B cell (primary cell): Measurements from ENCODE around the gene KLF3. TPM values are rescaled to one million over a fixed set of nuclear protein-coding genes. Genes with fewer than 3 reads are reported as not detected.

ENCODE experiments used
- ATAC-seq: fragments of 200-7000 bp; cut with Tn5 transposase; one replicate; pipeline ENCODE4 v1.10.0; 2021; ENCODE audit warnings: low read depth, mild to moderate bottlenecking, moderate number of reproducible peaks, moderate library complexity
- CTCF ChIA-PET: fragments of 350-600 bp; sonication (Branson Sonifier 250); formaldehyde crosslinking; loops from one replicate; lab custom pipeline; 2021; ENCODE audit warnings: antibody characterized with exemption, inconsistent platforms; lab: Charles Lee
- POLR2A ChIA-PET: fragments of 350-600 bp; sonication (Branson Sonifier 250); formaldehyde crosslinking; loops from one replicate; lab custom pipeline; 2021; ENCODE audit warnings: antibody characterized with exemption; lab: Charles Lee
- DNase-seq: peaks from one replicate; pipeline ENCODE4 v3.0.0; 2013
- H2AFZ ChIP-seq: 2 replicates; pipeline ENCODE4 v1.6.1; 2012; ENCODE audit warnings: mild to moderate bottlenecking, low read depth, low read length; ENCODE audit not compliant: insufficient read depth, poor library complexity, severe bottlenecking
- H3K27ac ChIP-seq, 2 donors: 1 replicate in 1 of 2; 2 replicates in 1 of 2; pipeline ENCODE4 v1.5.1; 2012 to 2013; ENCODE audit warnings: low read length in 2 of 2, mild to moderate bottlenecking in 2 of 2, moderate library complexity in 1 of 2
- H3K27me3 ChIP-seq, 4 experiments: fragments of 200-600 bp in 1 of 4; sonication (generic) in 1 of 4; replicated peaks in 1 of 4; 1 replicate in 2 of 4; 2 replicates in 2 of 4; pipeline versions ENCODE4 v1.6.1 to v1.7.0; 2013 to 2016; ENCODE audit warnings: low read length in 3 of 4, mild to moderate bottlenecking in 2 of 4, mixed read lengths in 1 of 4, moderate library complexity in 1 of 4; ENCODE audit not compliant: insufficient read depth in 4 of 4, control insufficient read depth in 3 of 4; ENCODE audit errors: control extremely low read depth in 1 of 4
- H3K36me3 ChIP-seq, 2 experiments: replicated peaks in 1 of 2; 1 replicate in 1 of 2; 2 replicates in 1 of 2; pipeline versions ENCODE4 v1.6.1 to v1.7.1; 2013; ENCODE audit warnings: low read length in 1 of 2; ENCODE audit not compliant: insufficient read depth in 2 of 2, control insufficient read depth in 1 of 2; ENCODE audit errors: control extremely low read depth in 1 of 2, extremely low read depth in 1 of 2
- H3K4me1 ChIP-seq, 2 donors: fragments of 200-600 bp in 1 of 2; sonication (generic) in 1 of 2; 1 replicate in 1 of 2; 2 replicates in 1 of 2; pipeline versions ENCODE4 v1.5.1 to v1.6.1; 2013 to 2017; ENCODE audit warnings: low read length in 2 of 2; ENCODE audit not compliant: control insufficient read depth in 2 of 2, insufficient read depth in 2 of 2
- H3K4me2 ChIP-seq: replicated peaks from 2 replicates; pipeline ENCODE3; 2012; ENCODE audit warnings: mild to moderate bottlenecking, low read depth, low read length; ENCODE audit not compliant: poor library complexity, severe bottlenecking
- H3K4me3 ChIP-seq, 5 experiments: fragments of 200-600 bp in 1 of 5; sonication (generic) in 1 of 5; 1 replicate in 3 of 5; 2 replicates in 2 of 5; pipeline versions ENCODE4 v1.5.1 to v1.7.0; 2011 to 2016; ENCODE audit warnings: low read length in 4 of 5, mild to moderate bottlenecking in 4 of 5, low read depth in 2 of 5, control low read depth in 1 of 5, moderate library complexity in 1 of 5; ENCODE audit not compliant: insufficient read depth in 1 of 5; ENCODE audit errors: control extremely low read depth in 1 of 5, extremely low read depth in 1 of 5
- H3K79me2 ChIP-seq: fragments of 200-600 bp; sonication (generic); one replicate; pipeline ENCODE4 v1.6.0; 2016; ENCODE audit warnings: low read length; ENCODE audit not compliant: control insufficient read depth, insufficient read depth
- H3K9ac ChIP-seq: fragments of 200-600 bp; sonication (generic); 2 replicates; pipeline ENCODE4 v1.6.1; 2017; ENCODE audit warnings: mild to moderate bottlenecking, low read length, moderate library complexity
- H3K9me3 ChIP-seq, 3 donors: one replicate each; pipeline versions ENCODE4 v1.6.1 to v1.7.1; 2013; ENCODE audit warnings: low read length in 2 of 3; ENCODE audit not compliant: control insufficient read depth in 2 of 3, insufficient read depth in 1 of 3; ENCODE audit errors: control extremely low read depth in 1 of 3
- H4K20me1 ChIP-seq: 2 replicates; pipeline ENCODE4 v1.6.0; 2012; ENCODE audit warnings: mild to moderate bottlenecking, low read length; ENCODE audit not compliant: insufficient read depth, control insufficient read depth, poor library complexity, severe bottlenecking
- H3K27ac Mint-ChIP-seq: one replicate; pipeline ENCODE4 v1.8.0; 2021; ENCODE audit warnings: mixed read lengths
- H3K27me3 Mint-ChIP-seq: one replicate; pipeline ENCODE4 v1.8.0; 2021; ENCODE audit warnings: mixed read lengths
- H3K4me1 Mint-ChIP-seq: one replicate; pipeline ENCODE4 v1.8.0; 2021; ENCODE audit warnings: mixed read lengths
- H3K4me3 Mint-ChIP-seq: one replicate; pipeline ENCODE4 v1.8.0; 2021; ENCODE audit warnings: mixed read lengths
- H3K9me3 Mint-ChIP-seq: one replicate; pipeline ENCODE4 v1.8.0; 2022; ENCODE audit warnings: mixed read lengths; ENCODE audit not compliant: insufficient read depth
- EZH2 ChIP-seq: IDR thresholded peaks from 2 replicates; pipeline ENCODE4 v1.6.1; 2012; ENCODE audit warnings: borderline replicate concordance, low read depth, mild to moderate bottlenecking, moderate library complexity, low read length; ENCODE audit not compliant: insufficient read depth, poor library complexity, severe bottlenecking
- WGBS: methylation state at CpG from one replicate; pipeline ENCODE4 v1.1.5; 2013; ENCODE audit warnings: missing lambda C conversion rate; ENCODE audit not compliant: insufficient coverage; 5-methylcytosine and 5-hydroxymethylcytosine counted together
- intact Hi-C: fragments of 100-400 bp; cut with micrococcal nuclease; formaldehyde crosslinking; loops from one replicate; pipeline ENCODE4 v1.10.0; 2022
- polyA plus RNA-seq: library from polyadenylated mRNA; depleted of rRNA; stranded (reverse); fragments of >200 nt; gene quantifications from 2 replicates; pipeline ENCODE4 v1.2.3, GENCODE V29; 2012
- total RNA-seq, 2 donors: library from RNA; stranded (reverse); fragments of 120-200 nt in 1 of 2; gene quantifications; 1 replicate in 1 of 2; 2 replicates in 1 of 2; pipeline versions ENCODE4 v1.2.3 to v1.2.4, GENCODE V29; 2013 to 2022
- TF ChIP-seq, protein P1 (sequence below): fragments of 200-600 bp; IDR thresholded peaks from one replicate; pipeline ENCODE4 v1.8.0; 2022; ENCODE audit warnings: antibody characterized with exemption, mild to moderate bottlenecking

The KLF3 gene
- total and polyA plus RNA-seq, 2 donors (not counting 1 experiment from before 2014, with no cell fraction given) = 32.9 to 51.9 TPM

DNA sequence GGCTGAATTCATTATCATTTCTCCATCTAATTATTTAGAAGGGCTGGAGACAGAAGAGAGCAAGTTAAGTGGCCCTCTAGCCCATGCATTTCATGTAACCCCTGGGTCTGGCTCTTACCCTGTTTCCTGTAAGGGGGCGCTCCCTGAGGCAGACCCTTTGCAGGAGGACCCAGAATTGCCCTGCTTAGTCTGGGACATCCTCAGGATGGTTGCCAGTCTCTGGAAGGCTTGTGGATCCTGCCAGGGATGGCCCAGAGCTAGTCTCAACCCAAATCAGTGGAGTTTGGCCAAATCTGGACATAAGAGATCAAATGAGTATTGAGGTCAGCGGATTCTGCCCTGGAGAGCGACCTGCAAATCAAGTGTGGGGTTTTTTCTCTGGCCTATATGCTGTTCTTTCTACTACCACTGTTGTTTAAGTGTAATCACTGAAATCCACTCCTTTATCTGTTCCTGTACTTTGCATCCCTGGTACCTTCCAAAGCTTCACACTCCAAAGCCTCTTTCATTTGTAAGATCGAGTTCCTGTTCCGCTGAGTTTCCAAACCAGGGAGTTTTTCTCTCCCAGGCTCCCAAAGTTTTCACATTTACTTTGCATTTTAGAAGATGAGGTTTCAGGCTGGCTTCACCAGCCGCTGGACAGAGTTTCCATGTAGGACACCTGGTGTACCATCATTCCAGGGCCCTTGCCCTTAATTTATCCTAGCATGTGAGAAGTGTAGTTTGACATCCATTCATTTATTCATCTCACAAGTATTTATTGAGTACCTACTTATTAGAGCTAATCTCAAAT, 6.3 kb downstream of the KLF3 start:
- peak overlapping the region; percentile 27 for H3K9ac ChIP-seq

More for the DNA sequence above, 6.3 kb downstream of the KLF3 start:
- Mint-ChIP-seq H3K4me1 (peaks cover 91% of the 10 kb centered on the region), H3K9me3 (no peaks in the 10 kb centered on the region), H3K4me3 (peak overlapping the region; percentile 56), H3K27ac (peak overlapping the region; percentile 81), H3K27me3 (no peaks in the 10 kb centered on the region)
- H3K4me1 ChIP-seq = peaks cover 89 to 92% of the 10 kb centered on the region in 2 donors
- peaks cover 97% of the 10 kb centered on the region for H3K79me2 ChIP-seq
- no peak for TF ChIP-seq EZH2
- TF ChIP-seq, protein P1, sequence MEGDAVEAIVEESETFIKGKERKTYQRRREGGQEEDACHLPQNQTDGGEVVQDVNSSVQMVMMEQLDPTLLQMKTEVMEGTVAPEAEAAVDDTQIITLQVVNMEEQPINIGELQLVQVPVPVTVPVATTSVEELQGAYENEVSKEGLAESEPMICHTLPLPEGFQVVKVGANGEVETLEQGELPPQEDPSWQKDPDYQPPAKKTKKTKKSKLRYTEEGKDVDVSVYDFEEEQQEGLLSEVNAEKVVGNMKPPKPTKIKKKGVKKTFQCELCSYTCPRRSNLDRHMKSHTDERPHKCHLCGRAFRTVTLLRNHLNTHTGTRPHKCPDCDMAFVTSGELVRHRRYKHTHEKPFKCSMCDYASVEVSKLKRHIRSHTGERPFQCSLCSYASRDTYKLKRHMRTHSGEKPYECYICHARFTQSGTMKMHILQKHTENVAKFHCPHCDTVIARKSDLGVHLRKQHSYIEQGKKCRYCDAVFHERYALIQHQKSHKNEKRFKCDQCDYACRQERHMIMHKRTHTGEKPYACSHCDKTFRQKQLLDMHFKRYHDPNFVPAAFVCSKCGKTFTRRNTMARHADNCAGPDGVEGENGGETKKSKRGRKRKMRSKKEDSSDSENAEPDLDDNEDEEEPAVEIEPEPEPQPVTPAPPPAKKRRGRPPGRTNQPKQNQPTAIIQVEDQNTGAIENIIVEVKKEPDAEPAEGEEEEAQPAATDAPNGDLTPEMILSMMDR = no peak
- no peak overlapping the region for H2AFZ ChIP-seq
- POLR2A ChIA-PET = interaction anchor here (0.6 kb wide), 1 partner anchor 878 kb away, joined by 3 read pairs; no protein-coding TSS in a partner anchor
- H3K36me3 ChIP-seq = no peaks in the 10 kb centered on the region
- peak overlapping the region in 2 of 5 experiments; percentile 2 to 24 for H3K4me3 ChIP-seq
- H3K27ac ChIP-seq = peak overlapping the region; percentile 40 to 73
- 96% methylated on average over 3 of the region's 6 CpGs for WGBS
- CTCF ChIA-PET = interaction anchor here (0.6 to 7.4 kb wide), 6 partner anchors 60 to 961 kb away, joined by 3 to 84 read pairs (median 3); no protein-coding TSS in a partner anchor
- ATAC-seq (no peak), DNase-seq (no peak)
- peak overlapping the region; percentile 62 for H3K4me2 ChIP-seq
- peaks cover 54% of the 10 kb centered on the region for H4K20me1 ChIP-seq
- H3K27me3 ChIP-seq = no peaks in the 10 kb centered on the region
- intact Hi-C loops = no loop called here
- no peaks in the 10 kb centered on the region for H3K9me3 ChIP-seq
